NT2/D1 (cell line): ENCODE measurements around the gene KERA.

Experiments
- SUZ12 ChIP-seq: IDR thresholded peaks from 2 replicates; pipeline ENCODE4 v1.6.1; 2011; ENCODE audit not compliant: insufficient read length, insufficient read depth; ENCODE audit errors: extremely low read depth
- YY1 ChIP-seq: IDR thresholded peaks from 2 replicates; pipeline ENCODE4 v1.6.1; 2011; ENCODE audit not compliant: insufficient read length, insufficient read depth
- ZNF274 ChIP-seq: IDR thresholded peaks from 2 replicates; pipeline ENCODE4 v1.6.1; 2011; ENCODE audit warnings: mild to moderate bottlenecking, low read depth, low read length

DNA sequence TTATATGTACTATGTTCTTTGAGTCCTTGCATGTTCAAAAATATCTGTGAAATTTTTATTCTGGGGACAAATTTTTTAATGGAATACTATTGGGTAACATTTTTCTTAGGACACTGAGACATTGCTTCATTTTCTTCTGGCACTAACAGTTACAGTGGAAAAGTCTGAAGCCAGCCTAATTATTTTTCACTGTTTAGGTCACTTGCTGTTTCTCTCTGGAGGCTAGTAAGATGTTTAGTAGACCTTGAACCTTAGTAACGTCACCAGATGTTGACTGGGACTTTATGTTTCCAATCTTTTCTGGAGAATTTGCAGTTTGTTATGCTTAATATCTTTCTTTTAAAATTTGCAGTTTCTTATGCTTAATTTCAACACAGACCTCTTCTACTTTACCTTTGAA, 40.8 kb downstream of the KERA start:
- TF ChIP-seq ZNF274 (no peak), YY1 (no peak), SUZ12 (no peak)
